NK-92 (cell line): Measurements from ENCODE around the gene MFSD2B.
"Not testable (repeated sequence)": the region's sequence is repeated elsewhere in the genome, so short reads cannot be mapped to it uniquely, and the experiment has no call there.

Source experiments
- DNase-seq: peaks from one replicate; lab custom pipeline; 2025; ENCODE audit not compliant: unreplicated experiment; lab: John Stamatoyannopoulos, UW

The MFSD2B gene

GRCh38 chr2:24009680-24010476 lies at the start of gene MFSD2B:
MFSD2B (plus strand) TSS chr2:24010085; CDS start chr2:24010097, 12 bp downstream.
- DNase-seq = no peak

GRCh38 chr2:23967846-23968245 lies 42.0 kb upstream of the MFSD2B start:
- DNase-seq = no peak

GRCh38 chr2:23976883-23977282 lies 33.0 kb upstream of the MFSD2B start:
- DNase-seq = no peak

GRCh38 chr2:23988371-23988770 lies 21.5 kb upstream of the MFSD2B start:
- no peak for DNase-seq

GRCh38 chr2:23992931-23993330 lies 17.0 kb upstream of the MFSD2B start:
- no peak for DNase-seq

- no peak for DNase-seq
These were observed 16.1 kb upstream of the MFSD2B start for GRCh38 chr2:23993736-23994269.

GRCh38 chr2:23994567-23994966 lies 15.3 kb upstream of the MFSD2B start:
- DNase-seq = no peak

GRCh38 chr2:24007693-24008092 lies 2.2 kb upstream of the MFSD2B start:
- no peak for DNase-seq

GRCh38 chr2:24008672-24009366 lies 1.1 kb upstream of the MFSD2B start:
- DNase-seq = no peak

- no peak for DNase-seq
These were observed 562 bp upstream of the MFSD2B start for GRCh38 chr2:24009367-24009679.

GRCh38 chr2:24010477-24011249 lies 778 bp downstream of the MFSD2B start:
- no peak for DNase-seq

- no peak for DNase-seq
These were observed 1.6 kb downstream of the MFSD2B start for GRCh38 chr2:24011250-24012104.

GRCh38 chr2:24012521-24013188 lies 2.8 kb downstream of the MFSD2B start:
- no peak for DNase-seq

- DNase-seq = not testable (repeated sequence)
These were observed 5.0 kb downstream of the MFSD2B start for GRCh38 chr2:24014902-24015301.

GRCh38 chr2:24015562-24016375 lies 5.9 kb downstream of the MFSD2B start:
- no peak for DNase-seq

GRCh38 chr2:24016376-24016761 lies 6.5 kb downstream of the MFSD2B start:
- no peak for DNase-seq

GRCh38 chr2:24016853-24017703 lies 7.2 kb downstream of the MFSD2B start:
- DNase-seq = no peak

- DNase-seq = no peak
These were observed 7.8 kb downstream of the MFSD2B start for GRCh38 chr2:24017711-24018110.
